ENCODE measurements around the gene COPZ1.
"Not testable (repeated sequence)": the region's sequence is repeated elsewhere in the genome, so short reads cannot be mapped to it uniquely, and the experiment has no call there.

DNA sequence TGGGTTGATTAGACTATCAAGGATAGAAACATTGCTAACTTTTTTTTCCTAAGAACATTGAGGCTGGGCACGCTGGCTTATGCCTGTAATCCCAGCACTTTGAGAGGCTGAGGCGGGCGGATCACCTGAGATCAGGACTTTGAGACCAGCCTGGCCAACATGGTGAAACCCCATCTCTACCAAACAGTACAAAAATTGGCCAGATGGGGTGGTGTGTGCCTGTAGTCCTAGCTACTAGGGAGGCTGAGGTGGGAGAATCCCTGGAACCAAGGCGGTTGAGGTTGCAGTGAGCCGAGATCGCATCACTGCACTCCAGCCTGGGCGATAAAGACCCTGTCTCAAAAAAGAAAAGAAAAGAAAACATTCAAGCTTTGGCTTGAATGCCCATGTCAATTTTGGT is 12.6 kb upstream of the COPZ1 start:
- not testable (repeated sequence) for TF ChIP-seq POLR2AphosphoS5 (IDR thresholded peaks at IDR 0.05; ENCODE audit: insufficient read depth, low read depth, low read length); GATA2 (IDR thresholded peaks at IDR 0.05; ENCODE audit: insufficient read depth, insufficient read length, low read depth, low read length); POLR2A (IDR thresholded peaks at IDR 0.05; ENCODE audit: low read depth, low read length); EZH2 (IDR thresholded peaks at IDR 0.05; ENCODE audit: borderline replicate concordance, low read depth, low read length, severe bottlenecking)
- TF ChIP-seq, protein P1, sequence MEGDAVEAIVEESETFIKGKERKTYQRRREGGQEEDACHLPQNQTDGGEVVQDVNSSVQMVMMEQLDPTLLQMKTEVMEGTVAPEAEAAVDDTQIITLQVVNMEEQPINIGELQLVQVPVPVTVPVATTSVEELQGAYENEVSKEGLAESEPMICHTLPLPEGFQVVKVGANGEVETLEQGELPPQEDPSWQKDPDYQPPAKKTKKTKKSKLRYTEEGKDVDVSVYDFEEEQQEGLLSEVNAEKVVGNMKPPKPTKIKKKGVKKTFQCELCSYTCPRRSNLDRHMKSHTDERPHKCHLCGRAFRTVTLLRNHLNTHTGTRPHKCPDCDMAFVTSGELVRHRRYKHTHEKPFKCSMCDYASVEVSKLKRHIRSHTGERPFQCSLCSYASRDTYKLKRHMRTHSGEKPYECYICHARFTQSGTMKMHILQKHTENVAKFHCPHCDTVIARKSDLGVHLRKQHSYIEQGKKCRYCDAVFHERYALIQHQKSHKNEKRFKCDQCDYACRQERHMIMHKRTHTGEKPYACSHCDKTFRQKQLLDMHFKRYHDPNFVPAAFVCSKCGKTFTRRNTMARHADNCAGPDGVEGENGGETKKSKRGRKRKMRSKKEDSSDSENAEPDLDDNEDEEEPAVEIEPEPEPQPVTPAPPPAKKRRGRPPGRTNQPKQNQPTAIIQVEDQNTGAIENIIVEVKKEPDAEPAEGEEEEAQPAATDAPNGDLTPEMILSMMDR (IDR thresholded peaks at IDR 0.05; ENCODE audit: extremely low read depth in 1 of 2, insufficient read depth in 1 of 2, low read depth in 1 of 2, low read length in 2 of 2) = not testable (repeated sequence)

Measured in endothelial cell of umbilical vein (primary cell).